ENCODE measurements around the gene USP20. TPM values are rescaled to one million over a fixed set of nuclear protein-coding genes. Genes with fewer than 3 reads are reported as not detected.

The USP20 gene
- total and polyA plus RNA-seq, 4 donors = 8.2 to 19.8 (median 10.3) TPM

DNA sequence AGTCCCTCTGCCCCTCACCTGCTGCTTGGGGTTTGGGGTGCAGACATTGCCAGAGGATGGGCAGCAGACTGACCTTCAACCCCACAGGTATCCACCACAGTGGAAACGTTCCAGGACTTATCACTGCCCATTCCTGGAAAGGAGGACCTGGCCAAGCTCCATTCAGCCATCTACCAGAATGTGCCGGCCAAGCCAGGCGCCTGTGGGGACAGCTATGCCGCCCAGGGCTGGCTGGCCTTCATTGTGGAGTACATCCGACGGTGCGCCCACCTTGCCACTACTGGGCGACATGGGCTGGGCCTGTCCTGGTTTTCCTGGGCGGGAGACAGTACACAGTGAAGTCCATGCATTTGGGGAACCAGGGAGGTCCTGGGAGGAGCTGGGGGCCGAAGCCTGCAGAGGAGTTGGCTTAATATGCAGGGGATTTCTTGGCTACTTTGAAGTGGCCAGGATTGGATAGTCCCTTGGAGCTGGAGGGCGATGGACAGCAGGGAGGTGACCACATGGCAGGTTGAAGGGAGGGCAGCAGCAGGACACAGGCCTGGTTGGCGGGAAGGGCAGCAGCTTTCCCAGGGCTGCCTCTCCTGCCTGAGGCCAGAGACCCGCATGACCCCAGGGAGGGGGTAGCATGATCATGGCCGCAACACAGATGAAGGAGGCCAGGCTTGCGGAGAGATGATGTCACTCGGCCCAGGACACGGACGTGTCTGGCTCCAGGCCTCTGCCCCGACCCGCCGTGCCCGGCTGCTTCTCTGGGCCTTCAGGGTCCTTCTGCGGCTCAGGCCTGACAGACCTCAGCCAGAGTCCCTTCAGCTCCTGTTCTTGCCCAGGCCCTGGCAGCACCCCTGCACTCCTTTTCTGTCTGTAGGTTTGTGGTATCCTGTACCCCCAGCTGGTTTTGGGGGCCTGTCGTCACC lies 34.6 kb downstream of the USP20 start:
- Histone ChIP-seq H3K27me3 (ENCODE audit: control insufficient read depth in 4 of 4, insufficient read depth in 4 of 4, low read length in 3 of 4) (no peaks in the 10 kb centered on the region), H3K4me1 (ENCODE audit: control insufficient read depth in 4 of 4, insufficient read depth in 4 of 4, low read length in 3 of 4) (peaks cover 0 to 12% (median 6%) of the 10 kb centered on the region in 4 donors), H3K9ac (ENCODE audit: low read depth in 1 of 2, low read length in 2 of 2) (no peak overlapping the region), H3K27ac (ENCODE audit: low read depth in 1 of 2, low read length in 2 of 2) (peak overlapping the region in 1 of 2 donors; percentile 25), H3K4me3 (ENCODE audit: low read depth in 1 of 3, low read length in 3 of 3) (no peak overlapping the region), H3K36me3 (ENCODE audit: control insufficient read depth in 4 of 4, insufficient read depth in 3 of 4, low read depth in 1 of 4, low read length in 3 of 4) (peaks cover 2 to 25% (median 11%) of the 10 kb centered on the region in 4 donors), H3K9me3 (ENCODE audit: control insufficient read depth in 4 of 4, low read length in 3 of 4) (no peaks in the 10 kb centered on the region)
- peak; percentile 29 for DNase-seq (ENCODE audit: low spot score)
- TF ChIP-seq GABPA (IDR thresholded peaks at IDR 0.05 in 1 of 2, conservative IDR thresholded peaks at IDR 0.05 in 1 of 2) (no peak), CTCF (IDR thresholded peaks at IDR 0.05; ENCODE audit: low read depth, low read length, missing input control) (no peak), NR2F2 (IDR thresholded peaks at IDR 0.05) (no peak), HNF4A (conservative IDR thresholded peaks at IDR 0.05) (peak; percentile 48 to 53), TAF1 (conservative IDR thresholded peaks at IDR 0.05) (no peak), YY1 (IDR thresholded peaks at IDR 0.05) (no peak), SP1 (IDR thresholded peaks at IDR 0.05) (peak; percentile 38), FOXA1 (IDR thresholded peaks at IDR 0.05) (no peak), RAD21 (IDR thresholded peaks at IDR 0.05) (no peak), FOXA2 (IDR thresholded peaks at IDR 0.05) (no peak), HNF4G (IDR thresholded peaks at IDR 0.05) (no peak), EGR1 (IDR thresholded peaks at IDR 0.05; ENCODE audit: low read depth in 2 of 2) (no peak), RXRA (IDR thresholded peaks at IDR 0.05) (peak in 1 of 2 donors; percentile 29), JUND (IDR thresholded peaks at IDR 0.05) (no peak)
- TF ChIP-seq, protein P1, sequence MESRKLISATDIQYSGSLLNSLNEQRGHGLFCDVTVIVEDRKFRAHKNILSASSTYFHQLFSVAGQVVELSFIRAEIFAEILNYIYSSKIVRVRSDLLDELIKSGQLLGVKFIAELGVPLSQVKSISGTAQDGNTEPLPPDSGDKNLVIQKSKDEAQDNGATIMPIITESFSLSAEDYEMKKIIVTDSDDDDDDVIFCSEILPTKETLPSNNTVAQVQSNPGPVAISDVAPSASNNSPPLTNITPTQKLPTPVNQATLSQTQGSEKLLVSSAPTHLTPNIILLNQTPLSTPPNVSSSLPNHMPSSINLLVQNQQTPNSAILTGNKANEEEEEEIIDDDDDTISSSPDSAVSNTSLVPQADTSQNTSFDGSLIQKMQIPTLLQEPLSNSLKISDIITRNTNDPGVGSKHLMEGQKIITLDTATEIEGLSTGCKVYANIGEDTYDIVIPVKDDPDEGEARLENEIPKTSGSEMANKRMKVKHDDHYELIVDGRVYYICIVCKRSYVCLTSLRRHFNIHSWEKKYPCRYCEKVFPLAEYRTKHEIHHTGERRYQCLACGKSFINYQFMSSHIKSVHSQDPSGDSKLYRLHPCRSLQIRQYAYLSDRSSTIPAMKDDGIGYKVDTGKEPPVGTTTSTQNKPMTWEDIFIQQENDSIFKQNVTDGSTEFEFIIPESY (IDR thresholded peaks at IDR 0.05) = no peak
- TF ChIP-seq, protein P2, sequence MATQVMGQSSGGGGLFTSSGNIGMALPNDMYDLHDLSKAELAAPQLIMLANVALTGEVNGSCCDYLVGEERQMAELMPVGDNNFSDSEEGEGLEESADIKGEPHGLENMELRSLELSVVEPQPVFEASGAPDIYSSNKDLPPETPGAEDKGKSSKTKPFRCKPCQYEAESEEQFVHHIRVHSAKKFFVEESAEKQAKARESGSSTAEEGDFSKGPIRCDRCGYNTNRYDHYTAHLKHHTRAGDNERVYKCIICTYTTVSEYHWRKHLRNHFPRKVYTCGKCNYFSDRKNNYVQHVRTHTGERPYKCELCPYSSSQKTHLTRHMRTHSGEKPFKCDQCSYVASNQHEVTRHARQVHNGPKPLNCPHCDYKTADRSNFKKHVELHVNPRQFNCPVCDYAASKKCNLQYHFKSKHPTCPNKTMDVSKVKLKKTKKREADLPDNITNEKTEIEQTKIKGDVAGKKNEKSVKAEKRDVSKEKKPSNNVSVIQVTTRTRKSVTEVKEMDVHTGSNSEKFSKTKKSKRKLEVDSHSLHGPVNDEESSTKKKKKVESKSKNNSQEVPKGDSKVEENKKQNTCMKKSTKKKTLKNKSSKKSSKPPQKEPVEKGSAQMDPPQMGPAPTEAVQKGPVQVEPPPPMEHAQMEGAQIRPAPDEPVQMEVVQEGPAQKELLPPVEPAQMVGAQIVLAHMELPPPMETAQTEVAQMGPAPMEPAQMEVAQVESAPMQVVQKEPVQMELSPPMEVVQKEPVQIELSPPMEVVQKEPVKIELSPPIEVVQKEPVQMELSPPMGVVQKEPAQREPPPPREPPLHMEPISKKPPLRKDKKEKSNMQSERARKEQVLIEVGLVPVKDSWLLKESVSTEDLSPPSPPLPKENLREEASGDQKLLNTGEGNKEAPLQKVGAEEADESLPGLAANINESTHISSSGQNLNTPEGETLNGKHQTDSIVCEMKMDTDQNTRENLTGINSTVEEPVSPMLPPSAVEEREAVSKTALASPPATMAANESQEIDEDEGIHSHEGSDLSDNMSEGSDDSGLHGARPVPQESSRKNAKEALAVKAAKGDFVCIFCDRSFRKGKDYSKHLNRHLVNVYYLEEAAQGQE (IDR thresholded peaks at IDR 0.05) = no peak
- TF ChIP-seq, protein P3, sequence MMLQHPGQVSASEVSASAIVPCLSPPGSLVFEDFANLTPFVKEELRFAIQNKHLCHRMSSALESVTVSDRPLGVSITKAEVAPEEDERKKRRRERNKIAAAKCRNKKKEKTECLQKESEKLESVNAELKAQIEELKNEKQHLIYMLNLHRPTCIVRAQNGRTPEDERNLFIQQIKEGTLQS (IDR thresholded peaks at IDR 0.05) = no peak
- TF ChIP-seq, protein P4, sequence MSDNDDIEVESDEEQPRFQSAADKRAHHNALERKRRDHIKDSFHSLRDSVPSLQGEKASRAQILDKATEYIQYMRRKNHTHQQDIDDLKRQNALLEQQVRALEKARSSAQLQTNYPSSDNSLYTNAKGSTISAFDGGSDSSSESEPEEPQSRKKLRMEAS (IDR thresholded peaks at IDR 0.05) = no peak
- WGBS = 78% methylated on average over 24 of the region's 24 CpGs
